22Rv1 (cell line): Measurements from ENCODE around the gene TPGS2.

Source experiments
- CTCF ChIP-seq: fragments of 450-650 bp; IDR thresholded peaks from 2 replicates; pipeline ENCODE4 v1.5.1; 2017; ENCODE audit warnings: mild to moderate bottlenecking
- ZFX ChIP-seq: fragments of 450-650 bp; IDR thresholded peaks from 2 replicates; pipeline ENCODE4 v1.6.1; 2017; ENCODE audit warnings: antibody characterized with exemption, borderline replicate concordance

GRCh38 chr18:36843784-36844183 is 15.0 kb upstream of the TPGS2 start:
- TF ChIP-seq CTCF (no peak), ZFX (no peak)
